K562 (cell line): ENCODE data around the gene OR2V1. TPM values are rescaled to one million over a fixed set of nuclear protein-coding genes. Genes with fewer than 3 reads are reported as not detected.

Experiments
- CBFB ChIP-seq: sonication (generic); formaldehyde crosslinking; IDR thresholded peaks from 2 replicates; pipeline ENCODE4 v1.4.0; 2020; ENCODE audit warnings: mild to moderate bottlenecking, missing genetic modification reagents
- CTBP1 ChIP-seq: fragments of 450-650 bp; IDR thresholded peaks from 2 replicates; pipeline ENCODE4 v1.6.1; 2016; ENCODE audit warnings: borderline replicate concordance
- ETV1 ChIP-seq: fragments of 450-650 bp; conservative IDR thresholded peaks from 2 replicates; pipeline ENCODE4 v1.6.1; 2016; ENCODE audit warnings: missing genetic modification characterization, control low read depth, low read depth, missing compliant biosample characterization
- HCFC1 ChIP-seq: IDR thresholded peaks from 2 replicates; pipeline ENCODE4 v1.6.1; 2012; ENCODE audit warnings: low read depth, low read length, improper control_type of control experiment
- HDGF ChIP-seq: fragments of 450-650 bp; IDR thresholded peaks from 2 replicates; pipeline ENCODE4 v1.6.1; 2016
- MEF2D ChIP-seq: conservative IDR thresholded peaks from 2 replicates; pipeline ENCODE4 v1.6.1; 2016; ENCODE audit warnings: low read depth, missing genetic modification characterization, missing compliant biosample characterization
- POLR2AphosphoS2 ChIP-seq: IDR thresholded peaks from 2 replicates; pipeline ENCODE4 v1.6.1; 2012; ENCODE audit warnings: low read length, improper control_type of control experiment
- RBM25 ChIP-seq: fragments of 200-400 bp; formaldehyde crosslinking; IDR thresholded peaks from 2 replicates; pipeline ENCODE4 v1.6.1; 2018; ENCODE audit warnings: low read length, low read depth, moderate library complexity; ENCODE audit not compliant: severe bottlenecking
- SMAD4 ChIP-seq: fragments of 250-450 bp; sonication (Bioruptor Pico); conservative IDR thresholded peaks from 2 replicates; pipeline ENCODE4 v1.8.0; 2021; ENCODE audit warnings: inconsistent platforms, mild to moderate bottlenecking, moderate library complexity
- SMARCA5 ChIP-seq: fragments of 450-650 bp; IDR thresholded peaks from 2 replicates; pipeline ENCODE4 v1.6.1; 2016
- SRSF3 ChIP-seq: fragments of 200-400 bp; formaldehyde crosslinking; IDR thresholded peaks from 2 replicates; pipeline ENCODE4 v1.6.1; 2016; ENCODE audit warnings: mild to moderate bottlenecking, low read length, moderate library complexity; ENCODE audit not compliant: insufficient read depth
- polyA plus RNA-seq, 8 experiments: library from polyadenylated mRNA; depleted of rRNA in 4 of 8; stranded (reverse) in 5 of 8; unstranded in 3 of 8; fragments of >200 nt; fragmentation: Nextera tagmentation in 2 of 8; fragmentation: Illumina TruSeq in 1 of 8; extraction: Ambion mirVana in 2 of 8; extraction: Trizol in 1 of 8; gene quantifications; 2 replicates each; pipeline versions ENCODE4 v1.2.1 to v1.2.3, GENCODE V29; 2011 to 2014; ENCODE audit warnings: inconsistent platforms in 1 of 8, missing spikeins in 1 of 8
- total RNA-seq, 7 experiments: library from RNA; depleted of rRNA in 6 of 7; stranded (reverse); fragments of >200 nt in 6 of 7; fragmentation: Illumina TruSeq in 2 of 7; extraction: Trizol in 2 of 7; gene quantifications; 2 replicates each; pipeline versions ENCODE4 v1.2.1 to v1.2.3, GENCODE V29; 2011 to 2021; ENCODE audit warnings: low replicate concordance in 1 of 7
- TF ChIP-seq, protein P1 (sequence below), 2 experiments: fragments of 450-650 bp in 1 of 2; sonication (generic) in 1 of 2; formaldehyde crosslinking in 1 of 2; IDR thresholded peaks; 2 replicates each; pipeline versions ENCODE4 v1.7.1 to v1.9.0; 2016 to 2022; ENCODE audit warnings: inconsistent platforms in 1 of 2, mild to moderate bottlenecking in 1 of 2, missing genetic modification reagents in 1 of 2
- TF ChIP-seq, protein P2 (sequence below): fragments of 200-800 bp; sonication (Bioruptor generic); IDR thresholded peaks from 2 replicates; pipeline ENCODE4 v1.6.1; 2017; ENCODE audit warnings: missing genetic modification characterization, missing compliant biosample characterization
- TF ChIP-seq, protein P3 (sequence below): sonication (generic); formaldehyde crosslinking; IDR thresholded peaks from 2 replicates; pipeline ENCODE4 v1.8.0; 2022; ENCODE audit warnings: missing genetic modification reagents, mild to moderate bottlenecking, moderate library complexity, borderline replicate concordance

OR2V1 gene
- total and polyA plus RNA-seq, 9 of the 15 experiments (the other 6 are each of a cell fraction or from before 2014, with no cell fraction given): 0.04 to 0.28 (median 0.15) TPM; not detected in 5

- TF ChIP-seq, protein P1, sequence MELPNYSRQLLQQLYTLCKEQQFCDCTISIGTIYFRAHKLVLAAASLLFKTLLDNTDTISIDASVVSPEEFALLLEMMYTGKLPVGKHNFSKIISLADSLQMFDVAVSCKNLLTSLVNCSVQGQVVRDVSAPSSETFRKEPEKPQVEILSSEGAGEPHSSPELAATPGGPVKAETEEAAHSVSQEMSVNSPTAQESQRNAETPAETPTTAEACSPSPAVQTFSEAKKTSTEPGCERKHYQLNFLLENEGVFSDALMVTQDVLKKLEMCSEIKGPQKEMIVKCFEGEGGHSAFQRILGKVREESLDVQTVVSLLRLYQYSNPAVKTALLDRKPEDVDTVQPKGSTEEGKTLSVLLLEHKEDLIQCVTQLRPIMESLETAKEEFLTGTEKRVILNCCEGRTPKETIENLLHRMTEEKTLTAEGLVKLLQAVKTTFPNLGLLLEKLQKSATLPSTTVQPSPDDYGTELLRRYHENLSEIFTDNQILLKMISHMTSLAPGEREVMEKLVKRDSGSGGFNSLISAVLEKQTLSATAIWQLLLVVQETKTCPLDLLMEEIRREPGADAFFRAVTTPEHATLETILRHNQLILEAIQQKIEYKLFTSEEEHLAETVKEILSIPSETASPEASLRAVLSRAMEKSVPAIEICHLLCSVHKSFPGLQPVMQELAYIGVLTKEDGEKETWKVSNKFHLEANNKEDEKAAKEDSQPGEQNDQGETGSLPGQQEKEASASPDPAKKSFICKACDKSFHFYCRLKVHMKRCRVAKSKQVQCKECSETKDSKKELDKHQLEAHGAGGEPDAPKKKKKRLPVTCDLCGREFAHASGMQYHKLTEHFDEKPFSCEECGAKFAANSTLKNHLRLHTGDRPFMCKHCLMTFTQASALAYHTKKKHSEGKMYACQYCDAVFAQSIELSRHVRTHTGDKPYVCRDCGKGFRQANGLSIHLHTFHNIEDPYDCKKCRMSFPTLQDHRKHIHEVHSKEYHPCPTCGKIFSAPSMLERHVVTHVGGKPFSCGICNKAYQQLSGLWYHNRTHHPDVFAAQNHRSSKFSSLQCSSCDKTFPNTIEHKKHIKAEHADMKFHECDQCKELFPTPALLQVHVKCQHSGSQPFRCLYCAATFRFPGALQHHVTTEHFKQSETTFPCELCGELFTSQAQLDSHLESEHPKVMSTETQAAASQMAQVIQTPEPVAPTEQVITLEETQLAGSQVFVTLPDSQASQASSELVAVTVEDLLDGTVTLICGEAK (IDR thresholded peaks at IDR 0.05): peak; percentile 61
- TF ChIP-seq, protein P1 (CRISPR knock-in tag; IDR thresholded peaks at IDR 0.05): no peak
- TF ChIP-seq, protein P2, sequence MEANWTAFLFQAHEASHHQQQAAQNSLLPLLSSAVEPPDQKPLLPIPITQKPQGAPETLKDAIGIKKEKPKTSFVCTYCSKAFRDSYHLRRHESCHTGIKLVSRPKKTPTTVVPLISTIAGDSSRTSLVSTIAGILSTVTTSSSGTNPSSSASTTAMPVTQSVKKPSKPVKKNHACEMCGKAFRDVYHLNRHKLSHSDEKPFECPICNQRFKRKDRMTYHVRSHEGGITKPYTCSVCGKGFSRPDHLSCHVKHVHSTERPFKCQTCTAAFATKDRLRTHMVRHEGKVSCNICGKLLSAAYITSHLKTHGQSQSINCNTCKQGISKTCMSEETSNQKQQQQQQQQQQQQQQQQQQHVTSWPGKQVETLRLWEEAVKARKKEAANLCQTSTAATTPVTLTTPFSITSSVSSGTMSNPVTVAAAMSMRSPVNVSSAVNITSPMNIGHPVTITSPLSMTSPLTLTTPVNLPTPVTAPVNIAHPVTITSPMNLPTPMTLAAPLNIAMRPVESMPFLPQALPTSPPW (CRISPR knock-in tag): no peak
- no peak for TF ChIP-seq POLR2AphosphoS2
- TF ChIP-seq HDGF: peak; percentile 47; the same call in 1 of the 2 replicates
- TF ChIP-seq HCFC1: no peak
- TF ChIP-seq, protein P3, sequence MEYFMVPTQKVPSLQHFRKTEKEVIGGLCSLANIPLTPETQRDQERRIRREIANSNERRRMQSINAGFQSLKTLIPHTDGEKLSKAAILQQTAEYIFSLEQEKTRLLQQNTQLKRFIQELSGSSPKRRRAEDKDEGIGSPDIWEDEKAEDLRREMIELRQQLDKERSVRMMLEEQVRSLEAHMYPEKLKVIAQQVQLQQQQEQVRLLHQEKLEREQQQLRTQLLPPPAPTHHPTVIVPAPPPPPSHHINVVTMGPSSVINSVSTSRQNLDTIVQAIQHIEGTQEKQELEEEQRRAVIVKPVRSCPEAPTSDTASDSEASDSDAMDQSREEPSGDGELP (CRISPR knock-in tag): peak; percentile 52; the same call in 1 of the 2 replicates
- TF ChIP-seq CBFB: 0 out of 2 replicates have a peak, but pooled peaks have one; percentile 41
- 0 out of 2 replicates have a peak, but pooled peaks have one; percentile 12 for TF ChIP-seq ETV1 (tag)
- no peak for TF ChIP-seq RBM25
- no peak for TF ChIP-seq MEF2D (tag)
- peak; percentile 34; the same call in 1 of the 2 replicates for TF ChIP-seq SMAD4
- peak; percentile 57; the same call in 1 of the 2 replicates for TF ChIP-seq SMARCA5
- peak; percentile 34; the same call in 1 of the 2 replicates for TF ChIP-seq CTBP1
- TF ChIP-seq SRSF3: 0 out of 2 replicates have a peak, but pooled peaks have one; percentile 54
Observed at GRCh38 chr5:181160152-181160754, 29.3 kb upstream of the OR2V1 start (continued).
